Breast epithelium (tissue), 3 donors: Measurements from ENCODE around the gene BIRC5.

Experiments
- POLR2A ChIP-seq: fragments of 450-650 bp; IDR thresholded peaks from one replicate; pipeline ENCODE4 v1.6.1; 2016; ENCODE audit warnings: antibody characterized with exemption, mild to moderate bottlenecking, moderate library complexity
- TF ChIP-seq, protein P1 (sequence below), 3 donors: fragments of 450-650 bp; IDR thresholded peaks; one replicate each; pipeline ENCODE4 v1.5.1; 2016 to 2017; ENCODE audit warnings: antibody characterized with exemption in 3 of 3, mild to moderate bottlenecking in 3 of 3, moderate library complexity in 3 of 3

DNA sequence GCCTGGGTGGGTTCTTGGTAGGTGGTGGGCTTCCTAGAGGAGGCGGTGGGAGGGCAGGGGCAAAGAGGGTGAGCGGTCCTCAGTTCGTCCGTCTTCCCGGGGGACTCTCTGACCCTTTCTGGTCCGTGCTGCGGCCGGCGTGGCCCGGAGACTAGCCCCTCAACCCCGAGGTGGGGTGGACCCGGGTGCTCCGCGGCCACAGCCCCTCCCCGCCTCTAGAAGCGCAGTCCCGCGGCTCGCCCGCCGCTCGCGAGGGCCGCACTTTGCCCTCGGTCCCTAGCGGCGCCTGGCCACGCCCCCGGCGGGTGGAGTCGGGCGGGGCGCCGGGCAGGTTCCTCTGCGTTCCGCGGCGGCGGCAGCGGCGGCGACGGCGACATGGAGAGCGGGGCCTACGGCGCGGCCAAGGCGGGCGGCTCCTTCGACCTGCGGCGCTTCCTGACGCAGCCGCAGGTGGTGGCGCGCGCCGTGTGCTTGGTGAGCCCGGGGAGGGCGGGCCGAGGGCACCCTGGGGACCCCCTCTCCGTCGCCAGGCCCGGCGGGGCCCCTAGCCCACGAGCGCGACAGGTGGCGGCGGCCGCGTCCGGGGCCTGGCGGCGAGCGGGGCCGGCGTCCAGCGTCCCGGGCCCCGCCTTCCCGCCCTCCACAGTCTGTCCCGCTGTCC, 45.7 kb upstream of the BIRC5 start, which contains the start of gene SYNGR2:
- TF ChIP-seq POLR2A, result no peak
- TF ChIP-seq, protein P1, sequence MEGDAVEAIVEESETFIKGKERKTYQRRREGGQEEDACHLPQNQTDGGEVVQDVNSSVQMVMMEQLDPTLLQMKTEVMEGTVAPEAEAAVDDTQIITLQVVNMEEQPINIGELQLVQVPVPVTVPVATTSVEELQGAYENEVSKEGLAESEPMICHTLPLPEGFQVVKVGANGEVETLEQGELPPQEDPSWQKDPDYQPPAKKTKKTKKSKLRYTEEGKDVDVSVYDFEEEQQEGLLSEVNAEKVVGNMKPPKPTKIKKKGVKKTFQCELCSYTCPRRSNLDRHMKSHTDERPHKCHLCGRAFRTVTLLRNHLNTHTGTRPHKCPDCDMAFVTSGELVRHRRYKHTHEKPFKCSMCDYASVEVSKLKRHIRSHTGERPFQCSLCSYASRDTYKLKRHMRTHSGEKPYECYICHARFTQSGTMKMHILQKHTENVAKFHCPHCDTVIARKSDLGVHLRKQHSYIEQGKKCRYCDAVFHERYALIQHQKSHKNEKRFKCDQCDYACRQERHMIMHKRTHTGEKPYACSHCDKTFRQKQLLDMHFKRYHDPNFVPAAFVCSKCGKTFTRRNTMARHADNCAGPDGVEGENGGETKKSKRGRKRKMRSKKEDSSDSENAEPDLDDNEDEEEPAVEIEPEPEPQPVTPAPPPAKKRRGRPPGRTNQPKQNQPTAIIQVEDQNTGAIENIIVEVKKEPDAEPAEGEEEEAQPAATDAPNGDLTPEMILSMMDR (IDR thresholded peaks at IDR 0.05), result no peak
